Neural cell (in vitro differentiated cells): ENCODE results near the gene AGXT. TPM values are rescaled to one million over a fixed set of nuclear protein-coding genes. Genes with fewer than 3 reads are reported as not detected.

ENCODE experiments used
- H2AFZ ChIP-seq: fragments of 200-600, 300-800 bp; sonication (generic), shearing (Covaris generic); 2 replicates; pipeline ENCODE4 v1.6.0; 2014; ENCODE audit warnings: low read depth, mild to moderate bottlenecking, antibody characterized with exemption, low read length, moderate library complexity
- H3F3A ChIP-seq: fragments of 200-600 bp; shearing (Covaris generic); 2 replicates; pipeline ENCODE4 v1.6.1; 2016; ENCODE audit warnings: mild to moderate bottlenecking, moderate library complexity, mixed read lengths, antibody characterized with exemption, low read length; ENCODE audit not compliant: insufficient read depth, poor library complexity, severe bottlenecking
- H3K27ac ChIP-seq: fragments of 200-600, 300-800 bp; sonication (generic), shearing (Covaris generic); 2 replicates; pipeline ENCODE4 v1.5.1; 2014; ENCODE audit warnings: mild to moderate bottlenecking, low read length, moderate library complexity
- H3K27me3 ChIP-seq: fragments of 300-800, 200-600 bp; sonication (generic), shearing (Covaris generic); 2 replicates; pipeline ENCODE4 v1.6.0; 2014; ENCODE audit warnings: mild to moderate bottlenecking, low read depth, low read length, moderate library complexity; ENCODE audit not compliant: insufficient read depth
- H3K36me3 ChIP-seq: fragments of 300-800, 200-600 bp; sonication (generic), shearing (Covaris generic); 2 replicates; pipeline ENCODE4 v1.5.1; 2014; ENCODE audit warnings: mild to moderate bottlenecking, antibody characterized with exemption, low read length, moderate library complexity; ENCODE audit not compliant: insufficient read depth
- H3K4me2 ChIP-seq: fragments of 300-800, 200-600 bp; sonication (generic), shearing (Covaris generic); 2 replicates; pipeline ENCODE4 v1.6.0; 2014; ENCODE audit warnings: mild to moderate bottlenecking, low read length
- H3K4me3 ChIP-seq: fragments of 300-800, 200-600 bp; sonication (generic), shearing (Covaris generic); 2 replicates; pipeline ENCODE4 v1.5.1; 2014; ENCODE audit warnings: mild to moderate bottlenecking, low read length, moderate library complexity
- H3K79me2 ChIP-seq: fragments of 200-600 bp; shearing (Covaris generic); replicated peaks from 2 replicates; pipeline ENCODE4 v1.6.0; 2014; ENCODE audit warnings: mild to moderate bottlenecking, low read length, moderate library complexity; ENCODE audit not compliant: insufficient read depth
- H3K9ac ChIP-seq: fragments of 300-800, 200-600 bp; sonication (generic), shearing (Covaris generic); 2 replicates; pipeline ENCODE4 v1.6.1; 2016; ENCODE audit warnings: mild to moderate bottlenecking, low read length, mixed read lengths
- H3K9me2 ChIP-seq: fragments of 200-600 bp; shearing (Covaris generic); 2 replicates; pipeline ENCODE4 v1.6.1; 2016; ENCODE audit warnings: mild to moderate bottlenecking, low read length, mixed read lengths; ENCODE audit not compliant: insufficient read depth
- H3K9me3 ChIP-seq: fragments of 200-600, 300-800 bp; sonication (generic), shearing (Covaris generic); 2 replicates; pipeline ENCODE4 v1.6.1; 2016; ENCODE audit warnings: mild to moderate bottlenecking, mixed run types, low read length, moderate library complexity, mixed read lengths
- H4K20me1 ChIP-seq: fragments of 200-600 bp; shearing (Covaris generic); 2 replicates; pipeline ENCODE4 v1.6.1; 2016; ENCODE audit warnings: mild to moderate bottlenecking, mixed run types; ENCODE audit not compliant: insufficient read depth
- EP300 ChIP-seq: fragments of 450-650 bp; conservative IDR thresholded peaks from 2 replicates; pipeline ENCODE4 v1.6.1; 2014; ENCODE audit warnings: antibody characterized with exemption, mild to moderate bottlenecking, moderate library complexity; ENCODE audit not compliant: poor library complexity, severe bottlenecking
- EZH2 ChIP-seq: fragments of 200-600, 300-800 bp; shearing (Covaris generic), sonication (generic); IDR thresholded peaks from 2 replicates; pipeline ENCODE4 v1.6.1; 2014; ENCODE audit warnings: antibody characterized with exemption, low read length, borderline replicate concordance, mild to moderate bottlenecking; ENCODE audit not compliant: insufficient read depth, poor library complexity, severe bottlenecking
- MXI1 ChIP-seq: fragments of 450-650 bp; conservative IDR thresholded peaks from 2 replicates; pipeline ENCODE4 v1.6.1; 2014; ENCODE audit warnings: antibody characterized with exemption, mild to moderate bottlenecking; ENCODE audit not compliant: poor library complexity, severe bottlenecking
- POLR2AphosphoS5 ChIP-seq: IDR thresholded peaks from 2 replicates; pipeline ENCODE4 v1.6.1; 2012
- RAD21 ChIP-seq: fragments of 450-650 bp; conservative IDR thresholded peaks from 2 replicates; pipeline ENCODE4 v1.6.1; 2014; ENCODE audit warnings: antibody characterized with exemption, mild to moderate bottlenecking, moderate library complexity
- SMC3 ChIP-seq: fragments of 450-650 bp; conservative IDR thresholded peaks from 2 replicates; pipeline ENCODE4 v1.6.1; 2014; ENCODE audit warnings: antibody characterized with exemption, mild to moderate bottlenecking, moderate library complexity; ENCODE audit not compliant: poor library complexity
- TAF1 ChIP-seq: IDR thresholded peaks from 2 replicates; pipeline ENCODE4 v1.6.1; 2012; ENCODE audit warnings: low read depth
- polyA plus RNA-seq: library from polyadenylated mRNA; depleted of rRNA; stranded (reverse); fragments of >200 nt; gene quantifications from 2 replicates; pipeline ENCODE4 v1.2.3, GENCODE V29; 2014
- TF ChIP-seq, protein P1 (sequence below): fragments of 450-650 bp; IDR thresholded peaks from 2 replicates; pipeline ENCODE4 v1.5.1; 2014; ENCODE audit warnings: antibody characterized with exemption, mild to moderate bottlenecking, moderate library complexity; ENCODE audit not compliant: poor library complexity, severe bottlenecking
- TF ChIP-seq, protein P2 (sequence below): IDR thresholded peaks from 2 replicates; pipeline ENCODE4 v1.6.1; 2012; ENCODE audit warnings: borderline replicate concordance

Gene AGXT
- polyA plus RNA-seq, 1 donor from 2014 or later = not detected

GRCh38 chr2:240921311-240921994, 52.8 kb downstream of the AGXT start:
- no peaks in the 10 kb centered on the region for H3K27me3 ChIP-seq
- H3K4me3 ChIP-seq = no peak overlapping the region
- no peaks in the 10 kb centered on the region for H3K9me2 ChIP-seq
- no peaks in the 10 kb centered on the region for H4K20me1 ChIP-seq
- no peak overlapping the region for H3K27ac ChIP-seq
- no peak overlapping the region for H2AFZ ChIP-seq
- no peak overlapping the region for H3K4me2 ChIP-seq
- H3F3A ChIP-seq = no peaks in the 10 kb centered on the region
- H3K36me3 ChIP-seq = no peaks in the 10 kb centered on the region
- H3K9me3 ChIP-seq = no peaks in the 10 kb centered on the region
- TF ChIP-seq, protein P1, sequence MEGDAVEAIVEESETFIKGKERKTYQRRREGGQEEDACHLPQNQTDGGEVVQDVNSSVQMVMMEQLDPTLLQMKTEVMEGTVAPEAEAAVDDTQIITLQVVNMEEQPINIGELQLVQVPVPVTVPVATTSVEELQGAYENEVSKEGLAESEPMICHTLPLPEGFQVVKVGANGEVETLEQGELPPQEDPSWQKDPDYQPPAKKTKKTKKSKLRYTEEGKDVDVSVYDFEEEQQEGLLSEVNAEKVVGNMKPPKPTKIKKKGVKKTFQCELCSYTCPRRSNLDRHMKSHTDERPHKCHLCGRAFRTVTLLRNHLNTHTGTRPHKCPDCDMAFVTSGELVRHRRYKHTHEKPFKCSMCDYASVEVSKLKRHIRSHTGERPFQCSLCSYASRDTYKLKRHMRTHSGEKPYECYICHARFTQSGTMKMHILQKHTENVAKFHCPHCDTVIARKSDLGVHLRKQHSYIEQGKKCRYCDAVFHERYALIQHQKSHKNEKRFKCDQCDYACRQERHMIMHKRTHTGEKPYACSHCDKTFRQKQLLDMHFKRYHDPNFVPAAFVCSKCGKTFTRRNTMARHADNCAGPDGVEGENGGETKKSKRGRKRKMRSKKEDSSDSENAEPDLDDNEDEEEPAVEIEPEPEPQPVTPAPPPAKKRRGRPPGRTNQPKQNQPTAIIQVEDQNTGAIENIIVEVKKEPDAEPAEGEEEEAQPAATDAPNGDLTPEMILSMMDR = no peak
- no peak for TF ChIP-seq RAD21
- no peak for TF ChIP-seq EZH2
- TF ChIP-seq SMC3 = no peak
- TF ChIP-seq POLR2AphosphoS5 = no peak
- TF ChIP-seq, protein P2, sequence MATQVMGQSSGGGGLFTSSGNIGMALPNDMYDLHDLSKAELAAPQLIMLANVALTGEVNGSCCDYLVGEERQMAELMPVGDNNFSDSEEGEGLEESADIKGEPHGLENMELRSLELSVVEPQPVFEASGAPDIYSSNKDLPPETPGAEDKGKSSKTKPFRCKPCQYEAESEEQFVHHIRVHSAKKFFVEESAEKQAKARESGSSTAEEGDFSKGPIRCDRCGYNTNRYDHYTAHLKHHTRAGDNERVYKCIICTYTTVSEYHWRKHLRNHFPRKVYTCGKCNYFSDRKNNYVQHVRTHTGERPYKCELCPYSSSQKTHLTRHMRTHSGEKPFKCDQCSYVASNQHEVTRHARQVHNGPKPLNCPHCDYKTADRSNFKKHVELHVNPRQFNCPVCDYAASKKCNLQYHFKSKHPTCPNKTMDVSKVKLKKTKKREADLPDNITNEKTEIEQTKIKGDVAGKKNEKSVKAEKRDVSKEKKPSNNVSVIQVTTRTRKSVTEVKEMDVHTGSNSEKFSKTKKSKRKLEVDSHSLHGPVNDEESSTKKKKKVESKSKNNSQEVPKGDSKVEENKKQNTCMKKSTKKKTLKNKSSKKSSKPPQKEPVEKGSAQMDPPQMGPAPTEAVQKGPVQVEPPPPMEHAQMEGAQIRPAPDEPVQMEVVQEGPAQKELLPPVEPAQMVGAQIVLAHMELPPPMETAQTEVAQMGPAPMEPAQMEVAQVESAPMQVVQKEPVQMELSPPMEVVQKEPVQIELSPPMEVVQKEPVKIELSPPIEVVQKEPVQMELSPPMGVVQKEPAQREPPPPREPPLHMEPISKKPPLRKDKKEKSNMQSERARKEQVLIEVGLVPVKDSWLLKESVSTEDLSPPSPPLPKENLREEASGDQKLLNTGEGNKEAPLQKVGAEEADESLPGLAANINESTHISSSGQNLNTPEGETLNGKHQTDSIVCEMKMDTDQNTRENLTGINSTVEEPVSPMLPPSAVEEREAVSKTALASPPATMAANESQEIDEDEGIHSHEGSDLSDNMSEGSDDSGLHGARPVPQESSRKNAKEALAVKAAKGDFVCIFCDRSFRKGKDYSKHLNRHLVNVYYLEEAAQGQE = no peak
- TF ChIP-seq EP300 = no peak
- H3K9ac ChIP-seq = no peak overlapping the region
- no peaks in the 10 kb centered on the region for H3K79me2 ChIP-seq

DNA sequence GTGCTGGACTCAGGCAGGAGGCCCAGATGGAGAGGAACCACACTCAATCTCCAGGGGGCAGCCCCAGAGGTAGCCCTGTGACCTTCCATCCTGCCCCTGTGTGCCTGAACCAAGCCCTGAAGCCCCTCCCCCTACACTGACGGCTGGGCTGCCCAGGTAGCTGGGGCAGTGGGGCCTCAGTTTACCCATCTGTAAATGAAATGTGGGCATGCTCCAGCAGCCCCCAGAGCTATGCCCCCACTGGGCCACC, 53.3 kb downstream of the AGXT start:
- no peaks in the 10 kb centered on the region for H3F3A ChIP-seq
- no peaks in the 10 kb centered on the region for H3K9me2 ChIP-seq
- no peak for TF ChIP-seq TAF1
- TF ChIP-seq EZH2 = no peak
- no peak for TF ChIP-seq MXI1
- no peak for TF ChIP-seq RAD21
- no peak for TF ChIP-seq SMC3
- TF ChIP-seq, protein P1 = no peak
- TF ChIP-seq, protein P2 = no peak
- no peak for TF ChIP-seq EP300
- no peak for TF ChIP-seq POLR2AphosphoS5
- H2AFZ ChIP-seq = no peak overlapping the region
- no peaks in the 10 kb centered on the region for H3K27me3 ChIP-seq
- H3K4me3 ChIP-seq = no peak overlapping the region
- H4K20me1 ChIP-seq = no peaks in the 10 kb centered on the region
- no peak overlapping the region for H3K4me2 ChIP-seq
- H3K79me2 ChIP-seq = no peaks in the 10 kb centered on the region
- no peak overlapping the region for H3K9ac ChIP-seq
- H3K9me3 ChIP-seq = no peaks in the 10 kb centered on the region
- H3K27ac ChIP-seq = no peak overlapping the region
- H3K36me3 ChIP-seq = no peaks in the 10 kb centered on the region
